Loucy (cell line): Measurements from ENCODE around the gene TRDMT1.

Experiments
- CTCF ChIP-seq: fragments of 200-600 bp; sonication (generic); conservative IDR thresholded peaks from 2 replicates; pipeline ENCODE4 v1.5.1; 2014; ENCODE audit warnings: mild to moderate bottlenecking, antibody characterized with exemption, low read length
- EZH2phosphoT487 ChIP-seq: fragments of 200-600 bp; IDR thresholded peaks from 2 replicates; pipeline ENCODE4 v1.6.1; 2018; ENCODE audit warnings: antibody characterized with exemption, mild to moderate bottlenecking, moderate library complexity, borderline replicate concordance

- TF ChIP-seq EZH2phosphoT487 = no peak
- TF ChIP-seq CTCF = no peak
These were observed 12.3 kb upstream of the TRDMT1 start for GRCh38 chr10:17213646-17214349.
